ENCODE results near the gene SGCE.

SGCE gene

DNA sequence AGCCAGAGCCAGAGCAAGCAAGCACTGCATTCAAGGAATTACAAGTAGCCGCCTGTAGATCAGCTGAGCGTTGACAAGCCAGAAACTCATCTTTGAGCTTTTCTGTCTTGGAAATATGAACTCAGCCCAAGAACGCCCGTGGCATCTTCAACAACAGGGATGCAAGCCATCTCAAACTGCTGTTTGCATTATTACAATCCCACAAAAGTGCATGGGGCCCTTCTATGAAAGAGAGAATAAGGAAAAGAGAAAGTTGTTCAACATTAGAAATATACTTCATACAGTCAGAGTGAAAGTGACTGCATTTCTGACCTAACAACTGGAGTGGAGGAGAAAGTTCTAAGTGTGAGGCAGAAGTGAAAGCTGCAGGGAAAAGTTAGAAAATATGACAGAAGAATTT is 6.5 kb downstream of the SGCE start:
- TF ChIP-seq, protein P1, sequence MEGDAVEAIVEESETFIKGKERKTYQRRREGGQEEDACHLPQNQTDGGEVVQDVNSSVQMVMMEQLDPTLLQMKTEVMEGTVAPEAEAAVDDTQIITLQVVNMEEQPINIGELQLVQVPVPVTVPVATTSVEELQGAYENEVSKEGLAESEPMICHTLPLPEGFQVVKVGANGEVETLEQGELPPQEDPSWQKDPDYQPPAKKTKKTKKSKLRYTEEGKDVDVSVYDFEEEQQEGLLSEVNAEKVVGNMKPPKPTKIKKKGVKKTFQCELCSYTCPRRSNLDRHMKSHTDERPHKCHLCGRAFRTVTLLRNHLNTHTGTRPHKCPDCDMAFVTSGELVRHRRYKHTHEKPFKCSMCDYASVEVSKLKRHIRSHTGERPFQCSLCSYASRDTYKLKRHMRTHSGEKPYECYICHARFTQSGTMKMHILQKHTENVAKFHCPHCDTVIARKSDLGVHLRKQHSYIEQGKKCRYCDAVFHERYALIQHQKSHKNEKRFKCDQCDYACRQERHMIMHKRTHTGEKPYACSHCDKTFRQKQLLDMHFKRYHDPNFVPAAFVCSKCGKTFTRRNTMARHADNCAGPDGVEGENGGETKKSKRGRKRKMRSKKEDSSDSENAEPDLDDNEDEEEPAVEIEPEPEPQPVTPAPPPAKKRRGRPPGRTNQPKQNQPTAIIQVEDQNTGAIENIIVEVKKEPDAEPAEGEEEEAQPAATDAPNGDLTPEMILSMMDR (IDR thresholded peaks at IDR 0.05; ENCODE audit: low read depth, low read length): no peak
- no peak overlapping the region for H3K4me3 ChIP-seq (ENCODE audit: low read depth, low read length)

DNA sequence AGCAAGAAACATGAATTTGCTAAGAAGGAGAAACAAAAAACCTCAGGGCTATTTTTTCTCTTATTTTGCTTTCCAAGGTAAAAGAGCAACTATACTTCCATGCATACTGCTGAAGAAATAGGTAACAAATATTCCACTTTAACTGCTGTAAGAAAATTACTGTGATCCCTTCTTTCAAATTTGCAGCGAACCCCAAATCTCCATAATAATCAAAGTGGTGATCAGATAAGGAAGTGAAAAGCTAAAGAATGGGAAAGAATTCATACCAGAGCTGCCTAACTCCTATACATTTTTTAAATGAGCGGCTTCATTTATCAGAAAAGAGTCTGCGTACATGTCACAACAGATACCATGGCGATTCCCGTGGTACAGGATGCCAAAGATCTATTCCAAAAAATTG is 7.2 kb downstream of the SGCE start:
- no peak overlapping the region for H3K4me3 ChIP-seq (ENCODE audit: low read depth, low read length)
- TF ChIP-seq, protein P1 (IDR thresholded peaks at IDR 0.05; ENCODE audit: low read depth, low read length): no peak

DNA sequence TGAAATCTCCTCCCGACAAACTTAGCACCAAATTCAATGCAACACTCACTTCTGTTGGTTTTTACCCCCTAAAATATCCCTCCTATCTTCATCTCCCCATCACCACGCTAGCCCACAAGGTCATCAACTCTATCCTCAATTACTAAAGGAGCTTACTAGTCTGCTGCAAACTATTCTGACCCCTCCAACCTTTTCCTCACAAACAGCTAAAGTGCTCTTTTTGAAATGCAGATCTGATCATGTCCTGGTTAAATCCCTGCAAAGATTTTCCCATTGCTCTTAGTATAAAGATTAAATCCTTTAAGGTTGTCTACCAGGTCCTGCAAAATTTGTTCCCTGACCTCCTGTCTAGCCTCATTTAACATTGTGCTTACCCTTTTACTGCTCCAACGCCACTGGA is 8.6 kb downstream of the SGCE start:
- H3K4me3 ChIP-seq (ENCODE audit: low read depth, low read length): no peak overlapping the region
- TF ChIP-seq, protein P1 (IDR thresholded peaks at IDR 0.05; ENCODE audit: low read depth, low read length): no peak

DNA sequence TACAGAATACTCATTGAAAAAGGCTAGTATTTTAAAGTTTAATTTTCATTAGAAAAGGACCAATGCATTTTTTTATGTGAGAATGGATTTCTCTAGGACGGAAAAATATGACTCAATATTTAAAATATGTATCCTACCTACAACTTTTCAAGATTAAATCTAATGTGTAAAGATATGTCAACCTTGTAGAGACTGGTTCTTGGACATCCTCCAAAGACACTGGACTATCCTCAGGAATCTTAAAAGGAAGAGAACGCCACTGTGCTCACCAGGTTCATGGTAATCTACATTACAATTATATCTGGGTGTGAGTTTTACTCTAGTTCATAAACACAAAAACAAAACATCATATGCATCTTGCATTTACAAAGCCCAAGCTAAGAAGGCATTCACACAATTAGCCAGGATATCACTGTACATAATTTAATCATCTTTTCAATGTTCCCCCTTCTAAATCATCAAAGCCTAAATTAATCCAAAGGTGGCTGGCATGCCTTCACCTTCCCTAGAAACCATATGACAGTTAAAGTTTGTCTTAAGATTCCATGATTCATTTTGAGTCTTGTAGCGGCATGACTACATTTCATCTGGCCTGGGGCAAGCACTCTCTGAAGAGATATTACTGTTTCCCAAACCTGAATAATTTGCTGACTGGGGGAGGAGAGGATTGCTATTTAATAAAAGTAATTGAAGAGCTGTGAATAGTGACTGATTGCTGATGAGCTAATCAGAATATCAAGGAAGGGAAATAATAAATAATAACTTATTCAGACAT is 12.0 kb downstream of the SGCE start:
- TF ChIP-seq, protein P1 (IDR thresholded peaks at IDR 0.05; ENCODE audit: low read depth, low read length): no peak
- no peak overlapping the region for H3K4me3 ChIP-seq (ENCODE audit: low read depth, low read length)

DNA sequence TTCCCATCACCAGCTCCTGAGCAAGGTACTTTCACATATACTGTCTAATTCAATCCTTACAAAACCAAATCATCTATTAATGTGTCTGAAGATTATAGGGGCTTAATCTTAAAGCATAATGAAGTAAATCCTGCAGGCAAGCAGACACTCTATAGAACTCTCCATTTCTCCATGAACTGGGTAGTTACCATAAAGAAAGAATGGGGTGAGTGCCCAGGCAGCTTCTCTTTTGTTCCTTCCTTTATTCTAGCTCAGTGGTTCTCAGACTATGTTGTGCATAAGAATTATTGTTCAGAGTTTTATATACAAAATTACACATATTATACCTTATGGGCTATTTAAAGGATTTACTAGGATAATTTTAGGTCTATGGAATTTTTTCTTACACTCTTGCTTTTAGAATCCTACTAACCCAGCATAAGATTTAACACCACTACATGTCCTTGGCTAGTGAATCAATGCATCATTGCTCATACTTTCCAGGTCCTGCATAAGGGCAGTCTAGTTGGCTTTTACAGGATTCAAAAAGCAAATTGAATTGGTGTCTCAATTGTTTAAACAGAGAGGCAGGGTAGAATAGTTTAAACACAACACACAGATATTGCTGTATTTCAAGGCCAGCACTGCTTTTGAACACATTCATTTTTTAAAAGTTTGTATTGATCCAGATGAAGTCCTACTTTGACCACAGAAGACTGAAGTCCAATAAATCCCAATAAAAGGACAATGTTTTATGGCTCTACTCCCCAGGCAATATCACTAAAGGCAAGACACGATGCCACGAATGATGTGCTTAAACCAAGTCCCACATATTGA is 12.9 kb downstream of the SGCE start:
- TF ChIP-seq, protein P1 (IDR thresholded peaks at IDR 0.05; ENCODE audit: low read depth, low read length): no peak
- H3K4me3 ChIP-seq (ENCODE audit: low read depth, low read length): no peak overlapping the region

DNA sequence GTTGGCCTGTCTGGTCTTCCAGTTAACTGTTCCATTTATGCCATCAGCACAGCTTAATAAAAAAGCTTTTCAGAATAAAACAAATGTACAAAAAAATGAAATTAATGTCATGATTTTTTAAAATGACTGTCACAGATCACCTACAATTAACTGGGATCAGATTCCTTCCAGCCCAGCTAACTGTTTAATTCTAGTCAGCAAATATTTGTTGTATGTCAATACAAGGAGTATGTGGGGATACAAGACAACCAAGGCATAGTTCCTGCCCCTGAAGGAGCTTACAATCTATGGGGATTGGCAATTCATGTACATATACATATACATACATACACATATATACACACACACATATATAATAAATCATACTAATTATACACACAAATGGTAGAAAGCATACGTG is 16.5 kb downstream of the SGCE start:
- TF ChIP-seq, protein P1 (IDR thresholded peaks at IDR 0.05; ENCODE audit: low read depth, low read length): no peak
- H3K4me3 ChIP-seq (ENCODE audit: low read depth, low read length): no peak overlapping the region

DNA sequence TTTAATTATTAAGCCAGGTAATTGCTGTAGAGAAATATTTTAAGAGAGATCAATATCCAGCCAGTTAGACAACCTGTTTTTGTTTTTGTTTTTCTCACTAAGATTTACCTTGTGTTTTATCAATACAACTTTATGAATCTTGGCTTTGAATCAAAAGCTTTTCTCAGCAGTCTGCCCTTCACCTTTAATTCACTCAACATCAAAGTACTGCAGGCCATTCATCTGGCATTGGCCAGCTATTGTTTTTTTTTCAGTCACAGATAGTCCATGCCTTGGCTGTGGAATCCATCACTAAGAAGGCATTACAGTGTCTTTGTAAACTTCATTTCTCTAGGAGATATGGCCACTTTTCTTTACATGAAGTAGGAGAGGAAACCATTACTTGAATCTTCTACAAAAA is 20.2 kb downstream of the SGCE start:
- no peak overlapping the region for H3K4me3 ChIP-seq (ENCODE audit: low read depth, low read length)
- TF ChIP-seq, protein P1 (IDR thresholded peaks at IDR 0.05; ENCODE audit: low read depth, low read length): no peak

Data from WI38 (cell line).